GM12892 (cell line): ENCODE measurements around the gene MID1IP1. TPM values are rescaled to one million over a fixed set of nuclear protein-coding genes. Genes with fewer than 3 reads are reported as not detected.

ENCODE experiments used
- DNase-seq: peaks from one replicate; pipeline ENCODE4 v3.0.0; 2011; ENCODE audit not compliant: insufficient read length
- FAIRE-seq: peaks from 2 replicates; lab custom pipeline; 2011; peaks lifted over from hg19 to GRCh38; lab: Jason Lieb, UNC
- POLR2A ChIP-seq: IDR thresholded peaks from 2 replicates; pipeline ENCODE4 v1.6.1; 2011; ENCODE audit warnings: low read depth, low read length, control low read depth
- POLR2AphosphoS5 ChIP-seq: IDR thresholded peaks from 2 replicates; pipeline ENCODE4 v1.6.1; 2011; ENCODE audit warnings: low read depth, low read length, control low read depth
- TAF1 ChIP-seq: IDR thresholded peaks from 2 replicates; pipeline ENCODE4 v1.6.1; 2011; ENCODE audit warnings: low read depth, mild to moderate bottlenecking, control low read depth, low read length, borderline replicate concordance
- polyA plus RNA-seq: library from polyadenylated mRNA; unstranded; fragments of >200 nt; gene quantifications from one replicate; pipeline ENCODE4 v1.2.1, GENCODE V29; 2012; ENCODE audit warnings: missing spikeins, inconsistent platforms; ENCODE audit not compliant: missing spikeins

The MID1IP1 gene
- 5.9 TPM for polyA plus RNA-seq

GRCh38 chrX:38800981-38801845 is at the start of gene MID1IP1:
MID1IP1 (plus strand) TSS chrX:38801459; CDS start chrX:38804947, 3,488 bp downstream.
- FAIRE-seq (no peak), DNase-seq (no peak)
- TF ChIP-seq POLR2AphosphoS5 (no peak), POLR2A (no peak), TAF1 (no peak)

DNA sequence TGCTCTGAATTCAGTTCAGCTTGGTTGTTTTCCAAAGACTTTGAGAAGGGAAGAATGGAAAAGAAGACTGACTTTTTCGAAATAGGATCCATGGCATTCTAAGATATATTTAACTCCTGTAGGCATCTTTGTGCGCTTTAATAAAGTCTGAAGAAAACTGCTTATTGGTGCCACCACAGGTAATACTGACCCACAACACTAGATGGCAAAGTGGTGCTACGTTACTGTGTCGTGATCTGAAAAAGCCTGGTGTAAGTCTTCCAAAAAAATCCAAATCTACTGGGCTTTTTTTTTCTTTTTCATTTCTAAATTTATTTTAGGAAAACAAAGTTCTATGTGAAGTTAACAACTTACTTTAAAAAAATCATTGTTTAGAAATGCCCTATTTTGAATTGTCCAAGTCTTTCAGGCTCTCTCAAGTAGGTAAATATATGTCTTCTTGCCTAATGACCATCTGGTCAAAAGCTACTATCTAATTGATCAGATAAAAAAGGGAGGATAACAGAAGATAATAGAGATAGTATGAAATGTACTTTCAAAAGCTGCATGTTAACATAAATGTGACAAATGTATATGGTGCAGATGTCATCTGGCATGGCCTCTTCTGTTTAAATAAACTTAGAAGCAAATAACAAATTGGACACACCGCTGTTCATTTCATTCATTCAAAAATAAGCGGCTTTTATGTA is 47.0 kb upstream of the MID1IP1 start:
- FAIRE-seq, result no peak
- TF ChIP-seq POLR2A, result no peak
- TF ChIP-seq TAF1, result no peak
- no peak for TF ChIP-seq POLR2AphosphoS5
- DNase-seq, result no peak

DNA sequence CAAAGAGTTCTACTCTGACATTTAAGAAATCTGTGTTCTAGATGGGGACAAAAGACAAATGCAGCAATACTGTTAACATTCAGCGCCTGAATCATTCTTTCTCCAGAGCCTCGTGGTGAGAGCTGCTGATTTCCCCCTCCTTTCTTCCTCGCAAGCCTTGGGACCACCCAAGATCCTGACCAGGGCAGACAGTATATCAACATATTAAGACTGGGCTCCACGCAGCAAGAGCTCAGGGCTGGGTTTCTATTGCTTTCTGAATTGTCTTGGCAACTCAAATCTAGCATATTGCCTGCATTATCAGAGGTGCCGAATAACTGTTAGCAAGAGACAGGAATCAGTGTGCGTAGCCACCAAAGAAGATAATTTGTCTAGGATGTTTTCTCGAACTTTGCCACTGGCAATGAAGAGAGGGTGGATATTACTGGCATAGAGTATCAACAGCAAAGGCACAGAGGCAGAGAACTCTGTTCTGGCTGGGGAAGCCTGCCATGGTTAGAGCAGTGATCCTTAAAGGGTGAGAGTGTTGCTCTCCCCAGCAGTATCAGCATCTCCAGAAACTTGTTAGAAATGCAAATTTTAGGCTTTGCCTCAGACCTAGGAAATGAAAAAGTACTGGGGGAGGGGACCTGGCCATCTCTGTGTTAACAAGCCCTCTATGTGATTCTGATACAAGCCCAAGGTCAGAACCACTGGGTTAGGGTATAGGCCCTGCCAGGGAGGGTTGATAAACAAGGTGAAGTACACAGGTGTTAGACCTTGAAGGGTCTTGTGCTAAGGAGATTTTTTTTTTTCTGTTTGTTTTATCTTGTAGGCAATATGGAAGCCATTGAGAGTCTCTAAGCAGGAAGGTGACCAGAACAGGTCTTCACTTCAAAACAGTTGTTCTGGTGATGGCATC is 46.2 kb upstream of the MID1IP1 start:
- TF ChIP-seq POLR2A, result no peak
- DNase-seq (no peak), FAIRE-seq (no peak)

- no peak for DNase-seq
- TF ChIP-seq TAF1 (no peak), POLR2AphosphoS5 (no peak)
- peak; percentile 51 for FAIRE-seq
Measured at GRCh38 chrX:38760883-38761282, 40.4 kb upstream of the MID1IP1 start.

DNA sequence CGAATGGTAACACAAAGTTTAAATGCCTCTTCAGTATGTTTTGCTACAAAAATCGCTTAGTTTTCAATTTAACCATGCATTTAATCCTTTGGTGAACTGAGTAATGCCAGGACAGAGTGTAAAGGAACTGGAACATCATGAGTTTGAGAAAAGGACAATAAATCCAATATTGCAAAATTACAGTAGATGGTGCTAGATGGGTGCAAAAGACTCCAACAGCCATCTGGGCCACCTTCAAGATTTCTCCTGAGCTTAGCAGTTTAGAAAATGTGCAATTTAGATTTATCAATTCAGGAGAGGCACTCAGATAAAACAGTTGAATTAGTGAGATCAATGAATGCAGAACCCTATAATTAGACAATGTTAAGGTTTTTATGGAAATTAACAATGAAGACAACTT is 33.2 kb upstream of the MID1IP1 start:
- TF ChIP-seq POLR2AphosphoS5 (no peak), POLR2A (no peak), TAF1 (no peak)
- no peak for DNase-seq
- FAIRE-seq, result no peak

DNA sequence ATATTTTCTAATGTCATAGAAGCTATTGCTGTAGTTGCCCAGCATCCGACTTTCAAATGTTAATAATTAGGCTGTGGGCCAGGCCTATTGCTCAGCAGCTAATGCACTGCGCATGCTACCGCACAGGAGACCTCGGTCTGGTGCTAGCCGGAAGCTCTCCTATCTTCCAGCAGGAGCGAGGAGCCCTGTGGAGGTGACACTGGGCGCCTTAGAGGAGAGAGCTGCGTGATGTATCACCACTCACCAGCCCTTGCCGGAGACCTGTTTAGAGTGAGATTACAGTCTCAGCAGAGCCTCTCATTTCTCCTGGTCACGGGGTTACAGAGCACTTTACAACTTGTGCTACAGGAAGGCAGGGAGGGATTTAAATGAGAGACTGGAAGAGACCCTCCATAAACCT is 31.1 kb upstream of the MID1IP1 start:
- DNase-seq (no peak), FAIRE-seq (no peak)
- no peak for TF ChIP-seq TAF1
- no peak for TF ChIP-seq POLR2AphosphoS5
- TF ChIP-seq POLR2A, result no peak

- FAIRE-seq (no peak), DNase-seq (no peak)
- TF ChIP-seq POLR2AphosphoS5, result no peak
Measured at GRCh38 chrX:38774249-38774648, 27.0 kb upstream of the MID1IP1 start.

GRCh38 chrX:38796946-38797345 is 4.3 kb upstream of the MID1IP1 start:
- FAIRE-seq, result no peak
- TF ChIP-seq TAF1 (no peak), POLR2A (no peak), POLR2AphosphoS5 (no peak)
- DNase-seq, result no peak

GRCh38 chrX:38798956-38799355 is 2.3 kb upstream of the MID1IP1 start:
- DNase-seq (no peak), FAIRE-seq (no peak)
- TF ChIP-seq TAF1 (no peak), POLR2AphosphoS5 (no peak), POLR2A (no peak)

- TF ChIP-seq TAF1 (no peak), POLR2A (no peak), POLR2AphosphoS5 (no peak)
- no peak for FAIRE-seq
- DNase-seq, result no peak
Measured at GRCh38 chrX:38799995-38800580, 1.2 kb upstream of the MID1IP1 start.

DNA sequence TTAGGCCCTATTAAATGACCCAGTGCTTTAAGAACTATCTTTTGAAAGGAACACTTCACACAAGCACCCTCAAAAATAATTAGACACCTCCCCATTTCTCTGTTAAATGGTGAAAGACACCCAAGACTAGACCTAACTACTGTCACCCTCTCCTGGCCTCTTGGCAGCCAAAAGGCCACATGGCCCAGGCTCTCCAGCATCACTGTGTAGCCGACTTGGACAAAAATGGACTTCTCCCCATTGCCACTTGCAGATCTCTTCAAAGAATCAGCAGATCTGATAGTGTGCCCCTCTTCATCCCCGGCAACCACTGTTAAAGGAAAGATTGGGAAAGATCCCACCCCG is 2.0 kb downstream of the MID1IP1 start:
- FAIRE-seq (peak; percentile 21), DNase-seq (no peak)
- TF ChIP-seq POLR2A, result no peak
- TF ChIP-seq POLR2AphosphoS5, result no peak
- no peak for TF ChIP-seq TAF1
